HL-60/S4 treated with phorbol 12-myristate 13-acetate at 8.2 ng/mL for 4 days and 3 days (cell line): ENCODE data around the gene GPATCH3.
"Not testable (repeated sequence)": the region's sequence is repeated elsewhere in the genome, so short reads cannot be mapped to it uniquely, and the experiment has no call there.

Experiments used
- in situ Hi-C: fragments of 300-500 bp; cut with MboI; formaldehyde crosslinking; loops from 2 replicates; pipeline ENCODE4 v1.15.0; 2022; ENCODE audit warnings: low sequenced_read_pairs

GPATCH3 gene

DNA sequence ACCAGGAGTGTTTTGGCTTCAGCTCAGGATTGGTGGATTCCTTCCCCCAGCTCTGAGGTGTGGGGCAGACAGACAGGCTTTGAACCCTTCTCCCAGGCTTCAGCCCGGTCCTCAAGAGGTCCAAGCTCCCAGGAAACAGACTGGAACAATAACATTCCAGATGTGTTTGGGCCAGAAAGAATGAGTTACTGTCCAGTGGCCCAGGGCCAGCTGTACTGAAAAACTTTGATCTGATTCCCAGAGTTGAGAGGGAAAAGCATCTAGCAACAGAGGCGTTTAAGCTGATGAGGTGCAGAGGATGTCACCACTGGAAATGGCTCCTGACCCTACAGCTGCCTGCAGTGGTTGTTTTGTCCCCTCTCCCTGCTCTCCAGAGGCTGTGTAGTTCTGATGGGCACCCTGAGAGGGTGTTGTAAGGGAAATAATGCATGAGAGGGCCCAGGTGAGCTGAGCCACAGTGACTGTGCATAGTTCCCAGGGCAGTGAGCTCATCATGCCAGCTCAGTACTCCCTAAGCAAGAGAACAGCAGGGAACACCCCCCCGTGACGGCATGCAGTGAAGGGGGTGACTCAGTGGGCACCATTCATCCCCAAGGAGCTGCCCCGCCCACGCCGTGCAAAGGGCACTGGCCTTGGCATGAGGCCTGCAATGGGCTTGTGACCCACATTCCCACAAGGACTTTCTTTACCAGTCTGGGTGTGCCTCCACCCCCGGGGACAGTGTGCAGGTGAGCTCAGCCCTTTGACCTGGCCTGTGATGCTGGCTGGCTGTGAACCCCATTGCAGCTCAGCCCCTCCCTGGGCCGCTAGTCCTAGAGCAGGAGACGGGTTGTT lies 51.1 kb downstream of the GPATCH3 start:
- in situ Hi-C loops = no loop called here

DNA sequence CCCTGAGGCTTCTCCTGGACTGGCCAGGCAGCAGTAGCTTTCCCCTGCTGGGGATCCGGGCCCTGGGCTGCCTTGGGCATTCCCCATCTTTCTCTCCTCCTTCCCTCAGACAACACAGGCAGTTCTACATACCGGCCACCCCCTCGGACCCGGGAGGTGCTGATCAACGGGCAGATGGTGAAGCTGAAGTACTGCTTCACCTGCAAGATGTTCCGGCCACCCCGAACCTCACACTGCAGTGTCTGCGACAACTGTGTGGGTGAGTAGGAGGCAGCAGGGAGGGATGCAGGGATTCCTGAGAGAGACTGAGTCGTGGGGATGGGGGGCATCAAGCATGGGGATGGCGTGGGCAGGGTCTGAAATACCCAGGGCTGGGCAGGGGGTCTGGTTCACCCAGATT lies 51.8 kb downstream of the GPATCH3 start:
- in situ Hi-C loops = no loop called here

DNA sequence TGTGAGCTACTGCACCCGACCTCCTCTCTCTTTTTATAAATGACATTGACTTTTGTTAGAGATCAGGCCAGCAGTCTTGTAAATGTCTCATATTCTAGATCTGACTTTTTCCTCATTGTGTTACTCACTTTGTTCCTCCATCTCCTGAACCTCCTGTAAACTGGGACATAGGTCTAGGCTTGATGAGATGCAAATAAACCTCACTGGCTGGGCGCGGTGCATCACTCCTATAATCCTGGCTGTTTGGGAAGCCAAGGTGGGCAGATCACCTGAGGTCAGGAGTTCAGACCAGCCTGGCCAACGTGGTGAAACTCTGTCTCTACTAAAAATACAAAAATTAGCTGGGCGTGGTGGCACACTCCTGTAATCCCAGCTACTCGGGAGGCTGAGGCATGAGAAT lies 52.4 kb downstream of the GPATCH3 start:
- in situ Hi-C loops = not testable (repeated sequence)

DNA sequence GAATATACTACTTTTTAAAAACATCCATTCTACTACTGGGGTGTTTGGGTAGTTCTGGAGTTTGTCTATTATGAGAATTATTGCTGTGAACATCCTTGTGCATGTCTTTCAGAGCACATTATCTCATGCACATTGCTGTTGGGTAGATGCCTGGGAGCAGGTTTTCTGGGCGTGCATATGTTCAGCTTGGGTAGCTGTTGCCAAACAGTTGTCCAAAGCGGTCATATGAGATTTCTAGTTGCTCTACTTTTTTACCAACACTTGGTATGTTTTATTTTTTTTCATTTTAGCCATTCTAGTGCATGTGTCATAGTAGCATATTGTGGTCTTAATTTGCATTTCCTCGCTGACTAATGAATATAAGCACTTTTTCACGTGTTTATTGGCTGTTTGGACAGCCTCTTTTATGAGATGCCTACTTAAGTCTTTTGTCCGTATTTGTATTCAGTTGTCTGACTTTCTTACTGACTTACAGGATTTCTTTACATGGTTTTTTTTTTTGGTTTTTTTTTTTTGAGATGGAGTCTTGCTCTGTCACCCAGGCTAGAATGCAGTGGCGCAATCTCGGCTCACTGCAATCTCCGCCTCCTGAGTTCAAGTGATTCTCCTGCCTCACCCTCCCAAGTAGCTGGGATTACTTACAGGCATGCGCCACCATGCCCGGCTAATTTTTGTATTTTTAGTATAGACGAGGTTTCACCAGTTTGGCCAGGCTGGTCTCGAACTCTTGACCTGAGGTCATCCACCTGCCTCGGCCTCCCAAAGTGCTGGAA lies 55.7 kb downstream of the GPATCH3 start:
- in situ Hi-C loops = no loop called here
